ENCODE measurements around the gene ZFYVE28.

ZFYVE28 gene

DNA sequence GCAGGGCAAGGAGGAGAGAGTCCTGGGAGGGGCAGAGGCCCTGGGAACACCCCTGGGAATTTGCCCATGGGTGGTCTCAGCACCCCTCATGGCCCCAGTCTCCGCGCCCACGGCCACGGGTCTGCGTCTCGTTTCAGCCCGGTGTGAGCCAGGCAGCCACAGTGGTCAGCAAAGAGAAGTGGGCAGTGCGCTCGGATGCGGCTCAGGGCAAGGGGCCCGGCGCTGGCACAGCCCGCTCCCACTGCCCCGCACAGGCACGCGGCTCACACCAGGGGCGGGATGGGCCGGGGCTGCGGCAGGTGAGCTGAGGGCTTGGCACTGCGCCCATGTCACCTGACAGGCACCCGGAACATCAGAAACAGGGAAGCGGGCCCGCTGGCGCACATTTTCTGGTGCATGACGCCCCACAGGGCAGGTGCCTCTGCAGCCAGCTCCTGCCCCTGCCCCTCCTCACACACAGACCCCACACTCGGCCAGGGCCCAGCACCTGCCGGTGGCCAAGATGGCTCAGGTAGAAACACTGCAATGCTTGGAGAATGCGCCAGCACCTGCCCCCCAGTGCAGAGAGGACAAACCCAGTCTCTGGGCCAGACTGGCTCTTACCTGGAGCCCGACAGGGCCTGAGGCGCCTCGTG lies 114.6 kb downstream of the ZFYVE28 start:
- no peak for DNase-seq (ENCODE audit: low spot score)
- TF ChIP-seq CTCF (IDR thresholded peaks at IDR 0.05; ENCODE audit: extremely low read depth, missing control alignments): no peak

GRCh38 chr4:2303121-2303685 lies 115.2 kb downstream of the ZFYVE28 start:
- no peak for DNase-seq (ENCODE audit: low spot score)
- TF ChIP-seq CTCF (IDR thresholded peaks at IDR 0.05; ENCODE audit: extremely low read depth, missing control alignments): no peak

- DNase-seq (ENCODE audit: low spot score): no peak
- no peak for TF ChIP-seq CTCF (IDR thresholded peaks at IDR 0.05; ENCODE audit: extremely low read depth, missing control alignments)
These were observed 115.9 kb downstream of the ZFYVE28 start for GRCh38 chr4:2302387-2303119.

GRCh38 chr4:2301806-2302205 lies 116.6 kb downstream of the ZFYVE28 start:
- no peak for TF ChIP-seq CTCF (IDR thresholded peaks at IDR 0.05; ENCODE audit: extremely low read depth, missing control alignments)
- DNase-seq (ENCODE audit: low spot score): no peak

DNA sequence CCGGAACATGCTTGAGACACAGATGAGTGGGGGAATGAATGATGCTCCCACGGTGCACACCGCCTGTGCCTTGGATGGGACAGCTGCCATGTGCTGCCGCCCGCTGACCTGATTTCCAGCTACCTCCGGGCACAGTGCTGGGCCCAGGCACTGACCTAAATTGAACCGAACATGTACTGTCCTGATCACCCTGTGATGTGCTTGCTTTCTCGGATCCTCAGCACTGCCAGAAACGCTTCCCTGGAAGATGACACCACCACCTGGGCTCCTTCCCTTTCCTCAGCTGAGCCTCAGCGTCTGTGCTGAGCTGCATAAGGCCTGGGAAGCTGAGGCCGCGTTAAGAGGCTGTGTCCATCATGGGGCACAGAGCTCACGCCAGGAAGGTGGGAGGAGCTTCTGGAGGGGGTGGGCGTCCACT lies 117.2 kb downstream of the ZFYVE28 start:
- no peak for DNase-seq (ENCODE audit: low spot score)
- TF ChIP-seq CTCF (IDR thresholded peaks at IDR 0.05; ENCODE audit: extremely low read depth, missing control alignments): no peak

GRCh38 chr4:2300431-2301224 lies 117.8 kb downstream of the ZFYVE28 start:
- no peak for DNase-seq (ENCODE audit: low spot score)
- no peak for TF ChIP-seq CTCF (IDR thresholded peaks at IDR 0.05; ENCODE audit: extremely low read depth, missing control alignments)
